Fibroblast of mammary gland (primary cell): ENCODE measurements around the gene ZDHHC14.

Experiments used
- DNase-seq: peaks from one replicate; pipeline ENCODE4 v3.0.0-alpha.2; 2010; ENCODE audit warnings: low read depth
- H3K4me3 ChIP-seq: 2 replicates; pipeline ENCODE4 v1.5.1; 2011; ENCODE audit warnings: low read depth, mild to moderate bottlenecking, low read length, moderate library complexity; ENCODE audit not compliant: control insufficient read depth
- CTCF ChIP-seq: conservative IDR thresholded peaks from 2 replicates; pipeline ENCODE4 v1.5.1; 2011; ENCODE audit warnings: low read depth, low read length, inconsistent platforms; ENCODE audit not compliant: control insufficient read depth, insufficient read depth

The ZDHHC14 gene

GRCh38 chr6:157430834-157431233 lies 49.8 kb downstream of the ZDHHC14 start:
- DNase-seq, result no peak
- no peak for TF ChIP-seq CTCF
- H3K4me3 ChIP-seq, result no peak overlapping the region

GRCh38 chr6:157432231-157432891 lies 51.4 kb downstream of the ZDHHC14 start:
- no peak for DNase-seq
- TF ChIP-seq CTCF, result no peak
- no peak overlapping the region for H3K4me3 ChIP-seq

- no peak overlapping the region for H3K4me3 ChIP-seq
- DNase-seq, result no peak
- no peak for TF ChIP-seq CTCF
Observed at GRCh38 chr6:157432892-157433265, 51.9 kb downstream of the ZDHHC14 start.

- TF ChIP-seq CTCF, result no peak
- DNase-seq, result no peak
- no peak overlapping the region for H3K4me3 ChIP-seq
Observed at GRCh38 chr6:157433678-157434081, 52.7 kb downstream of the ZDHHC14 start.

- no peak overlapping the region for H3K4me3 ChIP-seq
- TF ChIP-seq CTCF, result no peak
- no peak for DNase-seq
Observed at GRCh38 chr6:157434349-157435033, 53.5 kb downstream of the ZDHHC14 start.

- no peak overlapping the region for H3K4me3 ChIP-seq
- TF ChIP-seq CTCF, result no peak
- peak; percentile 12 for DNase-seq
Observed at GRCh38 chr6:157436219-157436943, 55.4 kb downstream of the ZDHHC14 start.
